GM19455 (cell line): Measurements from ENCODE around the gene SMIM21.

Source experiments
- ATAC-seq: cut with Tn5 transposase; IDR thresholded peaks from one replicate; pipeline ENCODE4 v1.9.1; 2021; ENCODE audit not compliant: unreplicated experiment

SMIM21 gene

GRCh38 chr18:75428490-75428889 is 987 bp upstream of the SMIM21 start:
- ATAC-seq: no peak

DNA sequence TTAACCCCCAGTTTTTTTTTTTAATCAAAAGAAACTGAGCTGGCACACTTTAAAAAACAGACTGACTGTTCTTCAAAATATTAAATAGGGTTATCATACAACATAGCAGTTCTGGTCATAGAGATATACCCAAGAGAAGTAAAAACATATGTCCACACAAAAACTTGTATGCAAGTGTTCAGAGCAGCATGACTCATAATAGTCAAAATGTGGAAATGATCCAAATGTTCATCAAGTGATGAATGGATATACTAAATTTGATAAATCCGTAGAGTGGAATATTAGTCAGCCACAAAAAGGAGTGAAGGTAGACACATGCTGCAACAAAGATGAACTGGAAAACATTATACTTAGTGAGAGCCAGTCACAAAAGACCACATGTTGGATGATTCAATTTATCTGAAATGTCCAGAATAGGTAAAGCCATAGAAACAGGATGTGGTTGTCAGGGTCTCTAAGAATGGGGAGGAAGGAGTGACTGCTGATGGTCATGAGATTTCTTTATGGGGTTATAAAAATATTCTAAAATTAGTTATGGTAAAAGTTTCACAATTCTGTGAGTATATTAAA is 5.1 kb downstream of the SMIM21 start:
- ATAC-seq: no peak

DNA sequence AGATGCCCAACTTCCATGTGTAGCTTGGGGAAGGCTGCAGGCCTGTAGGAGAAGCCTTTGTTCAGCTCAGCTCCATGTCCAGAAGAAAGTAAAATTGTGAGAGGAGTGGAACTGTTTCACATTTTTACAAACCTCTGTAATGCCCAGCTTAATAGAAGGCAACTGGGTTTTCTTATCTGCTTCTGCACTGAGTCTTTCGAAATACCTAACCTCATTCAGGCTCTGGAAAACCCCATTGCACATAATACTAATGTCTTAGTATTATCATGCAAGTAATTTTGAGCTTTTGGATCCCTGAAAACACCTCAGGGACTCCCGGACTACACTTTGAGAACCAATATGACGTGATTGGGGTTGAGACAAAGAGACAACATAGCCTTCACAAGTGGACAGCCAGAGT is 5.8 kb downstream of the SMIM21 start:
- ATAC-seq: no peak

DNA sequence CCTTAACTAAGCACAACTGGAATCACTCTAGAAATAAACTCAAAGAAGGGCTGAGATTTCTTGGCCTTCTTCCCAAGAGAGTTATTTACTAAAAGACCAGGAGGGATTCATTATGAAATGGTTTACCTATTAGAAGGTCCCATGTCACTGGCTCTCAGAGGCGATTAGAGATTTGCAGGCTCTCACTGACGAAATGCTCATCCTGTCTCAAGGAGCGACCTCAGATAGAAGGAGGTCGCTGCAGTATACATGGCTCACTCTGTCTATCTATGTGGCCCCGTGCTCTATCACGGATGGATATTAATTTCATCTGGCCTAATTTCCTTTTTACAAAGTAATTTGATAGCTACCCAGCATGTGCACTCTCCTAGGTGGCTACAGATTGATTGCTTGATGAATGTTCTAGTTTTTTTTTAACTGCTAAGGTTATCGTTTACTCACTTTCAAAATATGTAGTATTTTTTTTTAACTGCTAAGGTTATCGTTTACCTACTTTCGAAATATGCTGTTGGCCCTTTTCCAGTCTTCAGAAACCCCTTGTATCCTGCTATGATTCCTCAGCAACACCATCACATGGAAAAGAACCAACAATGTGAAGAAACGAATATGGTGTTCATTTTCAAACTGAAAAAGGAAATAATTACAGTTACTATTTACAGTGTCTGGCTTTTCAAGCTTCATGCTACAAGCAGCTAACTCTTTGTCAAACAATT is 9.1 kb downstream of the SMIM21 start:
- ATAC-seq: no peak

GRCh38 chr18:75410611-75411010 is 16.9 kb downstream of the SMIM21 start:
- no peak for ATAC-seq

GRCh38 chr18:75409806-75410205 is 17.7 kb downstream of the SMIM21 start:
- ATAC-seq: no peak

GRCh38 chr18:75408554-75409506 is 18.7 kb downstream of the SMIM21 start:
- ATAC-seq: no peak

DNA sequence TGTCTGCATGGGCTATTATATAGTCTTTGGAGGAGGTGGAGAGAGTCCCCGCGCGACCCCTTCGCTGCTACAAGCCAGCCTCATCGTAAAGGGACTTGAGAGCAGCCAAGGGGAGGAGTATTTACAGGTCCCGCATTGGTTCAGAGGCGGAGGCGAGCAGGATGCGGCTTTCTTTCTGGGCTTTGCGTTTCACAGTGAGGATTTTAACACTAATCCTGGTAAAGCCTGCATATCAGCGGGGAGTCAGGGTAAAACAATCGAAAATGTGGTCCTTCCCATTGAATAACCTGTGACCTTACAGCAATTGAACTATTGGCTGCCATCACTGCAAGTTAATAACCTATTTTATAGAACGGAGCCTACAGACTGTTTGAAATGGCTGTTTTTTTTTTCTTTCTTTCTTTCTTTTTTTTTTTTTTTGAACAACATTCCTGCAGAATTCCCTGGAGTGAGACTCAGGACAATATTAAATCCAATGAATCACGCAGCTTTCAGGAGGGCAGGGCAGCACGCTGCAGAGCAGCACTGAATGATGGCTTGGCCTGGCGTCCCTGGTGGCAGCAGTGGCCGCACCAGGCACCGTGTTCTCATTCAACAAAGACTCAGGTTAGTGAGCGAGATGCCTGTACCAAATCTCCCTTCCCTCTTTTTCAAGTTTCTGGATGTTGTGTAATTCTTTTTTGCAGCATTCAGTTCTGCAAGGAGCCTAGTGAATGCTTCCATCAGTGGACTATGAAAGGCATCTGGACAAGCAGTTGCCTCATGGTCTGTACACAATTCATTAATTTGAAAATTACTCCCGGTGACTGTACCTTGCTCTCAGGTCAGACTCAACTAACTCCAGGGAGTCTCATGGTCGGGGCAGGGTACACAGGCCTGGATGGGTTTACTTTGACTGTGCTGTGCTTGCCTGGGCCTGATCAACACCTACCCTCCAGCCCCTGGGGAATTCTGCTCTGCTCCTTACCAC is 19.8 kb downstream of the SMIM21 start:
- ATAC-seq: no peak

GRCh38 chr18:75406491-75407445 is 20.7 kb downstream of the SMIM21 start:
- ATAC-seq: no peak

GRCh38 chr18:75405351-75405750 is 22.2 kb downstream of the SMIM21 start:
- no peak for ATAC-seq

DNA sequence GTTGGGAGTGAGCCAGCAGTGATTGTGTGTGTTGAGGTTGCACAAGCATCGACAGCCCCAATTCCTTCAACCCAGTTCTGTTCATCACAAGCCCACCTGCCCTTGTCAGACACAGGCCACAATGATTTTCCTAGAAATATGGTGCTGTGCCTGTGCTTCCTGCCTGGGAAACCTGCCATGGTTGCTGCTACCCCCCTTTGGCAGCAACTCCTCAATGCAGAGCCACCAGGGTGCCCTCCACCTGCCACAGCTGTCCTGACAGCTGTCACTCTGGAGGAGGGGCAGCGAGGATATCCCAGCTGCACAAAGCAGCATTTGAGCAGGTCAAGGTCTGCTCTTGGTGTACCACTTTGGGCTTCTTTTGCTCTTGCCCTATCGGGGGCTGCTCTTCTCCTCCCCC is 27.1 kb downstream of the SMIM21 start:
- ATAC-seq: no peak

- no peak for ATAC-seq
Measured at GRCh38 chr18:75395137-75395536, 32.4 kb downstream of the SMIM21 start.

GRCh38 chr18:75393721-75394120 is 33.8 kb downstream of the SMIM21 start:
- no peak for ATAC-seq

DNA sequence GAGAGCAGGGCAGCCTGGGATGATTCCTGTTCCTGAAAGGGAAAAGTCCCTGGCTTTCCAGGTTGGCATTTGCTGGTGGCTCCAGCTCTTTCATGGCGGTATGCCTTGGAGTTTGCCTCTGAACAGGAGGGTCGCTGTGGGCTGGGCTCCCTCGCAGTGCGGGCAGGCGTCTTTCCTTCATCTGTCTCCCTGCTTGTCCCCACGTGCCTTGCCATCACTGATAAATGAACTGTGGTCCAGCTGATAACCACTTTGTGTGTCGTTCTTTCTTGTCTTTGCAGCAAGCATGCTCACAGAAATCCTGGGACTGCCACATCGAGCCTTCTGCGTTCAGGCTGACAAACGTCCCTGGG is 35.3 kb downstream of the SMIM21 start:
- ATAC-seq: no peak

GRCh38 chr18:75391279-75392225 is 36.0 kb downstream of the SMIM21 start:
- ATAC-seq: no peak

- no peak for ATAC-seq
Measured at GRCh38 chr18:75390854-75391253, 36.6 kb downstream of the SMIM21 start.

DNA sequence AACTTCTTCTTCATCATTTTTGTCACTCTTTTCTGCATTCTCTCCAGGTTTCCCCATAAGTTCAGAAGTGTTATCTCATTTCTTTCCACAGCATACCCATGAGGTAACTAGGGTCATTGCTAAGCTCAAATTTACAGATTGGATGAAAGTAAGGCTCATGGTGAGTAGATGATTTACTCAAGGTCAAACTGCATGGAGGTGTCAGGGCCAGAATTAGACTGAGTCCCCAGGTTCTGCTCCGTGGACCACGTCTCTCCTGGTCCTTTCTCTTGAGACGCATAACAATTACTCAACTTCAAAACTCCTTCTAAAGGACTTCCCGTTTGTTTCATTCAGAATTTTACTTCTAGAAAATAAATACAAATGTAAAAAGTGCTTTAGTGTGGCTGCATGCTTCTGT is 43.4 kb downstream of the SMIM21 start:
- ATAC-seq: no peak
